Activated naive CD4-positive, alpha-beta T cell (primary cell): ENCODE data around the gene PPAT.
"Not testable (repeated sequence)": the region's sequence is repeated elsewhere in the genome, so short reads cannot be mapped to it uniquely, and the experiment has no call there.

ENCODE experiments used
- DNase-seq, 4 experiments: peaks; one replicate each; lab custom pipeline; 2025; lab: John Stamatoyannopoulos, UW

The PPAT gene

DNA sequence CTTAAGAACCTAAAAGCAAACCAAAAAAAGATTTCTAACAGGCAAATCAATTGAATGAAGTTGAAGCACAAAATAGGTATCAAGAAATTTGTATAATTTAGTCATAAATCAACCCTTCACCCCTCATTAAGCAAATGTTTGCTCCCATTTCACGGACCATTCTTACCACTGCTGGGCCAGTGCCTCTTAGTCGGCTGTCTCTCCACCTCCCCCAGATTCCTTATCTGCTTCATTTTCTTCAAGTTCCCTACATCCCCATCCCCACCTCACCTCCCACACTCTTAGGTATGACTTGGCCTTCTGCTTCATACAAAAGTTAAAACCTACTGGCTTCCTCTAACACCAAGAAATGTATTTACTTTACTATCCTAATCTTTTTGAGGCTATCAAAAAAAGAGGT lies 60.0 kb downstream of the PPAT start:
- no peak for DNase-seq

- DNase-seq: no peak
Measured at GRCh38 chr4:56374956-56375355, 60.5 kb downstream of the PPAT start.

DNA sequence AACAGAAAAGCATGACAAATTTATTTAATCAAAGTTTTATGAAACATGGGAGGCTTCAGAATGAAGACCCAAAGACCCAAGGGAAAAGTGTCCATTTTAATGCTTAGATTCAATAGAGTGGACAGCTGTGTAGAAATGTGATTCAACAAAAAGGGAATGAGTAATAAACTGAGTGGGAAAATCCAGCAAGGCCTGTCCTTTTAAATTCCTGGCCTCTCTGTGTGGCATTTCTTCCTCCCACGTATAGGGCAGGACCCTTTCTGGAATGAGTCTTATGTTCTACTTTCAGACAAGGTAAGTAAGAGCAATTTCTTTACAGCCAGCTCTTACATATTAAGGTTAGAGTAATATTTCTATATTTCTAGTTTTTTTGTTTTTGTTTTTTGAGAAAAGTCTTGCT lies 62.6 kb downstream of the PPAT start:
- no peak for DNase-seq

GRCh38 chr4:56371426-56372220 lies 63.8 kb downstream of the PPAT start:
- DNase-seq: no peak

DNA sequence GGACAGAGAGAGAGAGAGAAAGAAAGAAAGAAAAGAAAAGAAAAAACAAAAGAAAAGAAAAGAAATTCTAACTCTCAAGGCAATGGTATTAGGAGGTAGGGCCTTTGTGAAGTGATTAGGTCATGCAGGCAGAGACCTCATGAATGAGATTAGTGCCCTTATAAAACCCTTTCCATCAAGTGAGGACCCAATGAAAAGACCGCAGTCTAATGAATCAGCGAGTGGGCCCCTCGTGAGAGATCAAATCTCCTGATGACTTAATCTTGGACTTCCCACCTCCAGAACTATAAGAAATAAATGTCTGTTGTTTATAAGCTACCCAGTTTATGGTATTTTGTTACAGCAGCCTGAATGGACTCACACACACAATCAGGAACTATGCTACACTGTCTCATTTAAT lies 65.0 kb downstream of the PPAT start:
- no peak for DNase-seq

- DNase-seq: not testable (repeated sequence)
Measured at GRCh38 chr4:56362981-56363380, 72.4 kb downstream of the PPAT start.

DNA sequence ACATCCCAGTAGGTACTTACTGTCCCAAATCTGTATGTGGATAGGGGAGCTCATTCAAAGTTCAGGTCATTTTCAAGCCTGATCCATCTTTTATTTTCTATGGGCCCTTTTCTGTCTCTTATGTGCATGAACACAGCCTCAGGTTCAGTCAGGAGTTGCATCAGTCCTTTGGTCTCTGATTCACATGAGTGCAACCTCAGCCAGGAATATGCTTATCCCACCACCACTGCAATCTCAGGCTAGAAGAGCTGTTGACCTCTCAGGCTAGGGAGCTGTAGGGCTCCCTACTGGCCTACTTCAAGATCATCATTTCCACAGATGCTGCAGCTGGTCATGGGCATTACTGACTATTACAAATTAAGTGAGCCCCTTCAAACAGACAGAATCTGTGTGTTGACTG lies 75.3 kb downstream of the PPAT start:
- DNase-seq: no peak

- DNase-seq: no peak
Measured at GRCh38 chr4:56356650-56357049, 78.8 kb downstream of the PPAT start.

DNA sequence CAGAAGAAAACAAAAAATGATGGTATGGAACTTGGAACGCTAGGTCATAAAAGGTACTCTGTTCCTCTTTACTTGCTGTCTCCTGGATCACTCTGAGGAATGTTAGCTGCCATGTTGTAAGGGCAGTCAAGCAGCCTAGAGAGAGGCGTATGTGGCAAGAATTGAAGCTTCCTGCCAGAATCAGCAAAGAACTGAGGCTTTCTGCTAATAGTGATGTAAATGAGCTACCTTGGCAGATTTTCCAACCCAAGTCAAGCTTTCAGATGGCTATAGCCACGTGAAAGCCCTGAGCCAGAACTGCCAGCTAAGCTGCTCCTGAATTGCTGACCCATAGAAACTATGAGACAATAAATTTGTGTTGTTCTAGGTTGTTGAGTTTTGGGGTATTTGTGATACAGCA lies 86.8 kb downstream of the PPAT start:
- no peak for DNase-seq

GRCh38 chr4:56345458-56345857 lies 90.0 kb downstream of the PPAT start:
- DNase-seq: no peak
